ENCODE data around the gene ANKRD52. TPM values are rescaled to one million over a fixed set of nuclear protein-coding genes. Genes with fewer than 3 reads are reported as not detected.
"Not testable (repeated sequence)": the region's sequence is repeated elsewhere in the genome, so short reads cannot be mapped to it uniquely, and the experiment has no call there.

ANKRD52 gene
- total RNA-seq, 1 experiment from 2014 or later = 56.6 TPM

DNA sequence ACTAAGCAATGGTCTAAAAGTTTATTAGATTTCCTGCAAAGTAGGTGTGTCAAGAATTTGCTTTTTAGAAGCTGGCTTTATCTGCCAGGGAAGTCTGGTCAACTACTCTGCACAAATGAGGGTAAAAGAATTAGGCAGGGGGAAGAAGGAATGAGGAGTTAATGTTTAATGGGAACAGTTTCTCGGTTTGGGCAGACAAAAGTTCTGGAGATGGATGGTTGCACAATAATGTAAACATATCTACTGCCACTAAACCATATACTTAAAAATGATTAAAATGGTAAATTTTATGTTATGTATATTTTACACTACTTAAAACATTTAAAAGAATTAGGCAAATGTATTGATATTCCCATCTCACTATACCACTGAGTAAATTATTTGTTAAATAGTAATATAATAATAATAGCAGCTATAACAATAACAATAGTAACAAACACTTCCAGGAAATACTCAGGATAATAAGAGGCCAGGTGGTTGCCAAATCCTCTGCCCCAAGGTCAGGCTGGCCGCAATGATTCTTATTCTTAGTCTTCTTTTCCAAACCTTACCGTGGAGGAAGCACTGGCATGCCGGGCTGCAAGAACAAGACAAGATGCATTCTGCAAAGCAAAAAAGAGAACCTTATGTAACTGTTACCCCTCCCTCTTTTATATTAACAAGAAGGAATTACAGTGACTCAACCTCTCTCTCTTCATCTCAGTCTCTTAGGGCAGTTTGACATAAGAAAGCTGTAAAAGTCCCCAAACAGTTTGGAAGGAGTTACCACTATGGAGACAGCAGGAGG is 28.1 kb upstream of the ANKRD52 start:
- ChIA-PET CTCF (no interaction called here), RAD21 (ENCODE audit: low non-redundant PET in 1 of 2, low total read pairs in 2 of 2, uncharacterized antibody in 2 of 2, unreplicated experiment in 2 of 2) (no interaction called here), POLR2A (no interaction called here)
- no peak overlapping the region for H2AFZ ChIP-seq (ENCODE audit: low read depth, low read length, poor library complexity, severe bottlenecking)
- no peaks in the 10 kb centered on the region for H3K9me2 ChIP-seq (ENCODE audit: insufficient read depth)
- peaks cover 29 to 37% of the 10 kb centered on the region in 2 experiments; a peak in 3 of 4 replicates for H3K36me3 ChIP-seq (ENCODE audit: control insufficient read depth in 1 of 2, insufficient read depth in 2 of 2, low read length in 2 of 2)
- no peak for DNase-seq (ENCODE audit: low read depth, low spot score)
- H3K79me2 ChIP-seq (ENCODE audit: insufficient read depth, low read length) = peaks cover 55% of the 10 kb centered on the region
- no peak overlapping the region for H3K9ac ChIP-seq (ENCODE audit: low read length)
- H3K27ac ChIP-seq (ENCODE audit: low read depth, low read length) = no peak overlapping the region
- TF ChIP-seq ZNF274 (IDR thresholded peaks at IDR 0.05; ENCODE audit: low read depth, low read length) (no peak), SIN3A (IDR thresholded peaks at IDR 0.05; ENCODE audit: low read depth) (no peak), REST (IDR thresholded peaks at IDR 0.05; ENCODE audit: low read depth) (no peak), EGR1 (IDR thresholded peaks at IDR 0.05; ENCODE audit: low read depth) (no peak), RAD21 (IDR thresholded peaks at IDR 0.05; ENCODE audit: low read depth) (no peak)
- H3K4me3 ChIP-seq (replicated peaks in 1 of 2; ENCODE audit: low read depth in 1 of 2, low read length in 2 of 2) = no peak overlapping the region
- H3K4me1 ChIP-seq (ENCODE audit: control insufficient read depth in 1 of 2, insufficient read depth in 2 of 2, low read length in 2 of 2) = peaks cover 5 to 9% of the 10 kb centered on the region in 2 experiments
- TSS peak; percentile 23 for BruUV-seq (replicated peaks)
- H3K9me3 ChIP-seq (ENCODE audit: control insufficient read depth in 1 of 2, insufficient read depth in 1 of 2, low read depth in 1 of 2, low read length in 2 of 2) = no peaks in the 10 kb centered on the region
- no peak for ATAC-seq
- H4K20me1 ChIP-seq (ENCODE audit: insufficient read depth) = 0 out of 2 replicates have a peak, but pooled peaks cover 4% of the 10 kb centered on the region
- no peaks in the 10 kb centered on the region for H3K27me3 ChIP-seq (ENCODE audit: insufficient read depth, low read length)
- intact Hi-C loops (cut with micrococcal nuclease) = no loop called here
- no peak overlapping the region for H3K4me2 ChIP-seq (ENCODE audit: low read length)

- H3K4me1 ChIP-seq (ENCODE audit: control insufficient read depth in 1 of 2, insufficient read depth in 2 of 2, low read length in 2 of 2); H3K4me3 ChIP-seq (replicated peaks in 1 of 2; ENCODE audit: low read depth in 1 of 2, low read length in 2 of 2); H3K27me3 ChIP-seq (ENCODE audit: insufficient read depth, low read length); ATAC-seq; H3K9ac ChIP-seq (ENCODE audit: low read length); POLR2A ChIA-PET; H3K9me3 ChIP-seq (ENCODE audit: control insufficient read depth in 1 of 2, insufficient read depth in 1 of 2, low read depth in 1 of 2, low read length in 2 of 2); DNase-seq (ENCODE audit: low read depth, low spot score); H2AFZ ChIP-seq (ENCODE audit: low read depth, low read length, poor library complexity, severe bottlenecking); CTCF ChIA-PET; H3K4me2 ChIP-seq (ENCODE audit: low read length); BruUV-seq (replicated peaks); H3K27ac ChIP-seq (ENCODE audit: low read depth, low read length); H3K9me2 ChIP-seq (ENCODE audit: insufficient read depth); intact Hi-C loops (cut with micrococcal nuclease); H4K20me1 ChIP-seq (ENCODE audit: insufficient read depth): not testable (repeated sequence)
- RAD21 ChIA-PET (ENCODE audit: low non-redundant PET in 1 of 2, low total read pairs in 2 of 2, uncharacterized antibody in 2 of 2, unreplicated experiment in 2 of 2) = interaction anchor here in 1 of 2 experiments (0.7 kb wide), 1 partner anchor 91 kb away, joined by 3 read pairs; no protein-coding TSS in a partner anchor
- Histone ChIP-seq H3K36me3 (ENCODE audit: control insufficient read depth in 1 of 2, insufficient read depth in 2 of 2, low read length in 2 of 2) (peaks cover 34 to 38% of the 10 kb centered on the region in 2 experiments), H3K79me2 (ENCODE audit: insufficient read depth, low read length) (peaks cover 36% of the 10 kb centered on the region)
Measured at GRCh38 chr12:56284263-56284662, 26.1 kb upstream of the ANKRD52 start.

Data from HCT116 (cell line).